Erythroblast (primary cell): Measurements from ENCODE around the gene GPR137B.

ENCODE experiments used
- GATA1 ChIP-seq: IDR thresholded peaks from 2 replicates; pipeline ENCODE4 v1.6.1; 2011; ENCODE audit warnings: low read depth, mild to moderate bottlenecking, control low read depth, low read length, moderate library complexity
- POLR2A ChIP-seq: IDR thresholded peaks from 2 replicates; pipeline ENCODE4 v1.6.1; 2011; ENCODE audit warnings: mild to moderate bottlenecking, low read length

GRCh38 chr1:236130372-236130771 lies 12.0 kb upstream of the GPR137B start:
- TF ChIP-seq POLR2A = no peak
- TF ChIP-seq GATA1 = no peak
